ENCODE results near the gene GALE. TPM values are rescaled to one million over a fixed set of nuclear protein-coding genes. Genes with fewer than 3 reads are reported as not detected.
A peak's percentile ranks its signal among the peaks of the same experiment; 100 is the strongest.

GALE gene
- total and polyA plus RNA-seq, 2 of the 4 experiments (the other 2 are of a cell fraction) = 31.7 to 39.9 TPM

DNA sequence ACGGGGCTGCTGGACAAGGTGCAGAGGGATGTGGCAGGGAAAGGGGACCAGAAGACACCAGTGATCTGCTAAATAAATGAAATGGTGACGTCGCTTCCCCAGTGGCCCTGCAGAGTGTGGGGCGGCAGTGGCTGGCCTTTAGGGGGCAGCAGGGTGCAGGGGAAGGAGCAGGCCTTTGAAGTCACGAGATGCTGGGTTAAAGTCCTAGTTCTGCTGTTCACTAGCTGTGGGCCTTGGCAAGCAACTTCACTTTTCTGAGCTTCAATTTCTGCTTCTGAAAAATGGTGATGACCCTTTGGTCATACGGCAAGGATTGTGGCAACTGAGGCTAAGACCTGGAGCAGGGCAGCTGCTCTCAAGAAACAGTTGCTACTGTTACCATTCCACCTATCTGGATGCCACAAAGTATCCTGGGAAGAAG, 9.2 kb upstream of the GALE start:
- CTCF ChIA-PET = interaction anchor here (0.5 to 2.0 kb wide), 4 partner anchors 9 to 107 kb away, joined by 3 to 7 read pairs (median 4); no protein-coding TSS in a partner anchor
- Histone ChIP-seq H2BK5ac (ENCODE audit: low read depth, low read length, poor library complexity, severe bottlenecking) (no peak overlapping the region), H3K27ac (ENCODE audit: insufficient read depth, low read length) (no peak overlapping the region), H3K4me1 (ENCODE audit: control insufficient read depth, insufficient read depth, low read length) (no peaks in the 10 kb centered on the region), H3K4me2 (ENCODE audit: low read depth, low read length) (no peak overlapping the region), H2BK120ac (ENCODE audit: low read depth, low read length) (no peak overlapping the region), H2AFZ (replicated peaks; ENCODE audit: low read length, poor library complexity) (peak overlapping the region; percentile 35), H4K5ac (ENCODE audit: low read depth, low read length) (no peak overlapping the region), H3K9me1 (ENCODE audit: insufficient read depth, low read length) (peaks cover 10% of the 10 kb centered on the region; the same call in 1 of the 2 replicates), H3K9me3 (ENCODE audit: control insufficient read depth, insufficient read depth, low read length) (no peaks in the 10 kb centered on the region), H3K4ac (ENCODE audit: low read depth, low read length) (no peak overlapping the region), H3K36me3 (ENCODE audit: control insufficient read depth, insufficient read depth, low read length) (peaks cover 38% of the 10 kb centered on the region), H2AK9ac (replicated peaks; ENCODE audit: low read depth, low read length, poor library complexity) (peak overlapping the region; percentile 28), H2AK5ac (ENCODE audit: low read depth, low read length) (no peak overlapping the region), H3K9ac (ENCODE audit: low read depth, low read length) (no peak overlapping the region), H3K14ac (replicated peaks; ENCODE audit: low read depth, low read length) (no peak overlapping the region), H4K20me1 (ENCODE audit: insufficient read depth, low read length) (no peaks in the 10 kb centered on the region), H4K8ac (ENCODE audit: low read depth in 2 of 2, low read length in 2 of 2) (no peak overlapping the region), H3K56ac (ENCODE audit: extremely low read depth, insufficient read depth, low read length) (no peak overlapping the region), H3K27me3 (ENCODE audit: control insufficient read depth, insufficient read depth, low read length) (no peaks in the 10 kb centered on the region), H3K79me1 (ENCODE audit: low read depth in 1 of 2, low read length in 2 of 2) (no peaks in the 10 kb centered on the region), H3K4me3 (ENCODE audit: insufficient read depth, low read depth, low read length) (no peak overlapping the region), H4K91ac (ENCODE audit: insufficient read depth, low read depth, low read length) (no peak overlapping the region), H2BK20ac (ENCODE audit: low read depth, low read length) (no peak overlapping the region), H2BK15ac (ENCODE audit: low read depth, low read length) (no peak overlapping the region), H3K23ac (ENCODE audit: low read depth, low read length) (no peak overlapping the region), H3K18ac (ENCODE audit: low read depth, low read length) (no peak overlapping the region)
- intact Hi-C loops (cut with micrococcal nuclease) (loop anchor here (1.0 to 5.0 kb wide), 2 partner anchors 59 to 218 kb away; partner anchors contain the start of gene FUCA1), dilution Hi-C loops (cut with HindIII; ENCODE audit: low sequenced_read_pairs, unreplicated experiment) (no loop called here), in situ Hi-C loops (cut with MboI; ENCODE audit: low sequenced_read_pairs) (no loop called here)
- TF ChIP-seq, protein P1, sequence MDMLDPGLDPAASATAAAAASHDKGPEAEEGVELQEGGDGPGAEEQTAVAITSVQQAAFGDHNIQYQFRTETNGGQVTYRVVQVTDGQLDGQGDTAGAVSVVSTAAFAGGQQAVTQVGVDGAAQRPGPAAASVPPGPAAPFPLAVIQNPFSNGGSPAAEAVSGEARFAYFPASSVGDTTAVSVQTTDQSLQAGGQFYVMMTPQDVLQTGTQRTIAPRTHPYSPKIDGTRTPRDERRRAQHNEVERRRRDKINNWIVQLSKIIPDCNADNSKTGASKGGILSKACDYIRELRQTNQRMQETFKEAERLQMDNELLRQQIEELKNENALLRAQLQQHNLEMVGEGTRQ (IDR thresholded peaks at IDR 0.05; ENCODE audit: low read depth, low read length) = 0 out of 2 replicates have a peak, but pooled peaks have one; percentile 14
- TF ChIP-seq RCOR1 (IDR thresholded peaks at IDR 0.05; ENCODE audit: insufficient replicate concordance, low read length) (no peak), POLR2A (IDR thresholded peaks at IDR 0.05; ENCODE audit: low read depth, low read length) (no peak), MAFK (IDR thresholded peaks at IDR 0.05; ENCODE audit: low read depth, low read length) (no peak), BHLHE40 (IDR thresholded peaks at IDR 0.05; ENCODE audit: low read depth, low read length) (peak; percentile 90), FOS (IDR thresholded peaks at IDR 0.05; ENCODE audit: low read depth, low read length) (no peak), SMC3 (IDR thresholded peaks at IDR 0.05; ENCODE audit: low read depth, low read length) (peak; percentile 49), RAD21 (IDR thresholded peaks at IDR 0.05; ENCODE audit: low read length) (peak; percentile 74)
- TF ChIP-seq, protein P2, sequence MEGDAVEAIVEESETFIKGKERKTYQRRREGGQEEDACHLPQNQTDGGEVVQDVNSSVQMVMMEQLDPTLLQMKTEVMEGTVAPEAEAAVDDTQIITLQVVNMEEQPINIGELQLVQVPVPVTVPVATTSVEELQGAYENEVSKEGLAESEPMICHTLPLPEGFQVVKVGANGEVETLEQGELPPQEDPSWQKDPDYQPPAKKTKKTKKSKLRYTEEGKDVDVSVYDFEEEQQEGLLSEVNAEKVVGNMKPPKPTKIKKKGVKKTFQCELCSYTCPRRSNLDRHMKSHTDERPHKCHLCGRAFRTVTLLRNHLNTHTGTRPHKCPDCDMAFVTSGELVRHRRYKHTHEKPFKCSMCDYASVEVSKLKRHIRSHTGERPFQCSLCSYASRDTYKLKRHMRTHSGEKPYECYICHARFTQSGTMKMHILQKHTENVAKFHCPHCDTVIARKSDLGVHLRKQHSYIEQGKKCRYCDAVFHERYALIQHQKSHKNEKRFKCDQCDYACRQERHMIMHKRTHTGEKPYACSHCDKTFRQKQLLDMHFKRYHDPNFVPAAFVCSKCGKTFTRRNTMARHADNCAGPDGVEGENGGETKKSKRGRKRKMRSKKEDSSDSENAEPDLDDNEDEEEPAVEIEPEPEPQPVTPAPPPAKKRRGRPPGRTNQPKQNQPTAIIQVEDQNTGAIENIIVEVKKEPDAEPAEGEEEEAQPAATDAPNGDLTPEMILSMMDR (conservative IDR thresholded peaks at IDR 0.05; ENCODE audit: low read depth, low read length) = peak; percentile 75
- 44% methylated on average over 1 of the region's 6 CpGs; no CpG with 5 or more reads in 1 of the 2 experiments for whole genome bisulfite sequencing, 2 experiments (ENCODE audit: extremely low coverage in 2 of 2, insufficient read length in 1 of 2)
- POLR2A ChIA-PET (ENCODE audit: unreplicated experiment) = no interaction called here
- ATAC-seq (ENCODE audit: low read depth) (peak; percentile 91), DNase-seq (peak; percentile 51)
- no TSS peak for BruUV-seq (replicated peaks)

All from IMR-90 (cell line).